K562 (cell line): ENCODE data around the gene STUB1. TPM values are rescaled to one million over a fixed set of nuclear protein-coding genes. Genes with fewer than 3 reads are reported as not detected.

Source experiments
- ATAC-seq: fragments of 200-7000 bp; cut with Tn5 transposase; 3 replicates; pipeline ENCODE4 v1.9.1; 2020; ENCODE audit warnings: moderate library complexity
- BruUV-seq: library from RNA; stranded (reverse); fragments of 400-500 nt; replicated peaks from 2 replicates; lab custom pipeline; 2021; lab: Mats Ljungman, UMichigan
- CTCF ChIA-PET: fragments of 300-600 bp; formaldehyde crosslinking; extraction: SDS; loops from one replicate; lab custom pipeline; 2021; ENCODE audit warnings: low intra/inter-chr PET ratio; lab: Yijun Ruan, JAX
- POLR2A ChIA-PET: fragments of 300-600, 350-650 bp; sonication (Branson Sonifier 250); formaldehyde crosslinking; extraction: SDS; loops from one replicate; lab custom pipeline; 2021; ENCODE audit warnings: antibody characterized with exemption, inconsistent platforms; lab: Yijun Ruan, JAX
- DNase-seq, 4 experiments: peaks; one replicate each; pipeline versions ENCODE4 v3.0.0 to v3.0.0-alpha.2; 2011 to 2018; ENCODE audit warnings: low spot score in 3 of 4, mixed read lengths in 3 of 4; ENCODE audit errors: extremely low read depth in 1 of 4
- FAIRE-seq: peaks from 2 replicates; lab custom pipeline; 2011; peaks lifted over from hg19 to GRCh38; lab: Jason Lieb, UNC
- H2AFZ ChIP-seq: 2 replicates; pipeline ENCODE4 v1.6.0; 2011; ENCODE audit warnings: low read depth, low read length, control low read depth, inconsistent platforms
- H3K27ac ChIP-seq: fragments of 200-600 bp; 3 replicates; pipeline ENCODE4 v1.8.0; 2011; ENCODE audit warnings: low read depth, mild to moderate bottlenecking, control low read depth, inconsistent platforms, low read length, moderate library complexity, mixed read lengths; ENCODE audit errors: extremely low read depth
- H3K27me3 ChIP-seq, 2 experiments: fragments of 300-600 bp in 1 of 2; 2 replicates in 1 of 2; 3 replicates in 1 of 2; pipeline versions ENCODE4 v1.6.0 to v1.8.0; 2011; ENCODE audit warnings: inconsistent platforms in 2 of 2, low read length in 2 of 2, mild to moderate bottlenecking in 1 of 2, mixed read lengths in 1 of 2, moderate library complexity in 1 of 2; ENCODE audit not compliant: control insufficient read depth in 2 of 2, insufficient read depth in 2 of 2
- H3K36me3 ChIP-seq: fragments of 300-600 bp; 3 replicates; pipeline ENCODE4 v1.8.0; 2011; ENCODE audit warnings: mild to moderate bottlenecking, low read length, inconsistent platforms; ENCODE audit not compliant: control insufficient read depth, insufficient read depth
- H3K4me1 ChIP-seq, 2 experiments: fragments of 200-600 bp in 1 of 2; replicated peaks in 1 of 2; 2 replicates in 1 of 2; 3 replicates in 1 of 2; pipeline versions ENCODE4 v1.5.1 to v1.8.0; 2011; ENCODE audit warnings: inconsistent platforms in 2 of 2, low read length in 2 of 2, mild to moderate bottlenecking in 1 of 2, mixed read lengths in 1 of 2, moderate library complexity in 1 of 2; ENCODE audit not compliant: control insufficient read depth in 2 of 2, insufficient read depth in 2 of 2
- H3K4me2 ChIP-seq: 2 replicates; pipeline ENCODE4 v1.6.1; 2011; ENCODE audit warnings: low read length, control low read depth, inconsistent platforms, mixed read lengths; ENCODE audit not compliant: insufficient read depth
- H3K4me3 ChIP-seq: fragments of 200-600 bp; sonication (generic), shearing (Covaris generic); 2 replicates; pipeline ENCODE4 v1.5.1; 2016; ENCODE audit warnings: control low read depth, inconsistent platforms
- H3K79me2 ChIP-seq: fragments of 200-600 bp; 3 replicates; pipeline ENCODE4 v1.8.0; 2011; ENCODE audit warnings: low read length, inconsistent platforms; ENCODE audit not compliant: control insufficient read depth, insufficient read depth
- H3K9ac ChIP-seq, 2 experiments: 2 replicates each; pipeline versions ENCODE4 v1.6.0 to v1.6.1; 2011; ENCODE audit warnings: low read depth in 2 of 2, low read length in 2 of 2, control low read depth in 1 of 2, inconsistent platforms in 1 of 2, mild to moderate bottlenecking in 1 of 2, mixed read lengths in 1 of 2; ENCODE audit not compliant: insufficient read depth in 1 of 2
- H3K9me1 ChIP-seq: one replicate; pipeline ENCODE4 v1.6.0; 2011; ENCODE audit warnings: inconsistent platforms, mild to moderate bottlenecking, low read length, moderate library complexity; ENCODE audit not compliant: control insufficient read depth, insufficient read depth
- H3K9me3 ChIP-seq: replicated peaks from 2 replicates; pipeline ENCODE4 v1.5.1; 2011; ENCODE audit warnings: low read depth, low read length, inconsistent platforms; ENCODE audit not compliant: control insufficient read depth, insufficient read depth
- H4K20me1 ChIP-seq: replicated peaks from 2 replicates; pipeline ENCODE4 v1.6.1; 2011; ENCODE audit warnings: low read length, inconsistent platforms, mixed read lengths; ENCODE audit not compliant: control insufficient read depth, insufficient read depth
- ARID2 ChIP-seq: fragments of 450-650 bp; IDR thresholded peaks from 2 replicates; pipeline ENCODE4 v1.6.1; 2017; ENCODE audit warnings: antibody characterized with exemption, mild to moderate bottlenecking
- CEBPG ChIP-seq, 3 experiments: fragments of 200-800 bp in 1 of 3; sonication (Bioruptor generic) in 1 of 3; sonication (generic) in 1 of 3; formaldehyde crosslinking in 1 of 3; IDR thresholded peaks in 2 of 3; conservative IDR thresholded peaks in 1 of 3; 2 replicates each; pipeline versions ENCODE4 v1.6.1 to v1.8.0; 2016 to 2022; ENCODE audit warnings: missing compliant biosample characterization in 2 of 3, missing genetic modification characterization in 2 of 3, mild to moderate bottlenecking in 1 of 3, missing genetic modification reagents in 1 of 3
- E2F5 ChIP-seq: sonication (generic); formaldehyde crosslinking; IDR thresholded peaks from 2 replicates; pipeline ENCODE4 v1.8.0; 2022; ENCODE audit warnings: mild to moderate bottlenecking, missing genetic modification reagents
- HMBOX1 ChIP-seq: sonication (generic); IDR thresholded peaks from 2 replicates; pipeline ENCODE4 v1.6.1; 2016
- KLF6 ChIP-seq: fragments of 250-450 bp; sonication (Bioruptor Pico); IDR thresholded peaks from 2 replicates; pipeline ENCODE4 v1.4.0; 2020; ENCODE audit warnings: mild to moderate bottlenecking, moderate library complexity, borderline replicate concordance
- POLR2G ChIP-seq: fragments of 200-400 bp; formaldehyde crosslinking; IDR thresholded peaks from 2 replicates; pipeline ENCODE4 v1.6.1; 2017; ENCODE audit warnings: low read depth, mild to moderate bottlenecking, antibody characterized with exemption, low read length, moderate library complexity
- RBFOX2 ChIP-seq: fragments of 200-400 bp; formaldehyde crosslinking; IDR thresholded peaks from 2 replicates; pipeline ENCODE4 v1.6.1; 2017; ENCODE audit warnings: low read depth, mild to moderate bottlenecking, low read length, moderate library complexity
- SUPT5H ChIP-seq: fragments of 450-650 bp; IDR thresholded peaks from 2 replicates; pipeline ENCODE4 v1.6.1; 2016
- WGBS: fragments of 100-300 bp; shearing (Covaris generic); methylation state at CpG from one replicate; pipeline ENCODE4 v1.1.6; 2016; ENCODE audit warnings: low coverage, mixed read lengths; ENCODE audit not compliant: insufficient coverage; ENCODE audit errors: missing lambda C conversion rate; 5-methylcytosine and 5-hydroxymethylcytosine counted together
- in situ Hi-C: fragments of 300-500 bp; cut with MboI; formaldehyde crosslinking; loops from 4 replicates; pipeline ENCODE4 v1.15.0; 2018; ENCODE audit warnings: inconsistent platforms, mixed read lengths
- intact Hi-C: fragments of 100-400 bp; cut with micrococcal nuclease; formaldehyde crosslinking; loops from 2 replicates; pipeline ENCODE4 v1.14.2; 2022
- polyA plus RNA-seq, 8 experiments: library from polyadenylated mRNA; depleted of rRNA in 4 of 8; stranded (reverse) in 5 of 8; unstranded in 3 of 8; fragments of >200 nt; fragmentation: Nextera tagmentation in 2 of 8; fragmentation: Illumina TruSeq in 1 of 8; extraction: Ambion mirVana in 2 of 8; extraction: Trizol in 1 of 8; gene quantifications; 2 replicates each; pipeline versions ENCODE4 v1.2.1 to v1.2.3, GENCODE V29; 2011 to 2014; ENCODE audit warnings: inconsistent platforms in 1 of 8, missing spikeins in 1 of 8
- total RNA-seq, 7 experiments: library from RNA; depleted of rRNA in 6 of 7; stranded (reverse); fragments of >200 nt in 6 of 7; fragmentation: Illumina TruSeq in 2 of 7; extraction: Trizol in 2 of 7; gene quantifications; 2 replicates each; pipeline versions ENCODE4 v1.2.1 to v1.2.3, GENCODE V29; 2011 to 2021; ENCODE audit warnings: low replicate concordance in 1 of 7
- TF ChIP-seq, protein P1 (sequence below): fragments of 250-450 bp; sonication (Bioruptor Pico); IDR thresholded peaks from 2 replicates; pipeline ENCODE4 v1.4.0; 2020

Gene STUB1
- total and polyA plus RNA-seq, 9 of the 15 experiments (the other 6 are each of a cell fraction or from before 2014, with no cell fraction given): 10.6 to 251 (median 152) TPM

DNA sequence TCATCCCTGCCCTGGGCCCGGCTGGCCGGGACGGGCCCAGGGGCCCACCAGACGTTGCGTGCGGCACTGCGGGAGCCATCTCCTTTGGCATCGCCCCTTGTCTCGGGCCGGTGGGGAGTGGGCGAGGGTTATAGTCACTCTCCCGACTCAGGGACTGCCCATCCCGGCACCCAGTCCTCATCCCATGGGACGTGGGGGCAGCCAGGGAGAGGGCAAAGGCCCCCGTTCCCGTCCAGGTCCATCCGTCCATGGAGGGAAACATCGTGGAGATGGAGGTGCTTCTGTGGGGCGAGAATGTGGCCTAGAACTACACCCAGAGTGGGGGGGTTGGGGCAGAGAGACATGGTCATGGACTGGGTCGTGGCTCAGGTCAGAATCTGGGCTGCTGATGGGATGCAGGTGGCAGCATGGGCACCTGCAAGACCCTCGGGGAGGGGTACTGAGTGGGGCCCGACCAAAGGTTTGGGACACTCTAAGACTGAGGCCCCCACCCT lies 33.5 kb upstream of the STUB1 start:
- Histone ChIP-seq H2AFZ (no peak overlapping the region), H3K4me2 (no peak overlapping the region), H3K36me3 (peaks cover 51% of the 10 kb centered on the region; the same call in 2 of the 3 replicates), H4K20me1 (no peaks in the 10 kb centered on the region), H3K9me1 (no peaks in the 10 kb centered on the region), H3K9me3 (no peaks in the 10 kb centered on the region), H3K4me3 (no peak overlapping the region), H3K9ac (peak overlapping the region in 1 of 2 experiments; percentile 26; a peak in 1 of 4 replicates), H3K79me2 (peaks cover 45% of the 10 kb centered on the region), H3K4me1 (peaks cover 4 to 88% of the 10 kb centered on the region in 2 experiments; a peak in 3 of 5 replicates), H3K27me3 (no peaks in the 10 kb centered on the region), H3K27ac (no peak overlapping the region)
- ChIA-PET CTCF (no interaction called here), POLR2A (no interaction called here)
- intact Hi-C loops: no loop called here
- ATAC-seq (no peak), FAIRE-seq (no peak), DNase-seq (no peak)
- in situ Hi-C loops: no loop called here
- TF ChIP-seq POLR2G (peak; percentile 5), E2F5 (CRISPR knock-in tag) (no peak), RBFOX2 (0 out of 2 replicates have a peak, but pooled peaks have one; percentile 13), CEBPG (CRISPR knock-in tag; IDR thresholded peaks at IDR 0.05) (no peak), CEBPG (tag; conservative IDR thresholded peaks at IDR 0.05 in 1 of 2, IDR thresholded peaks at IDR 0.05 in 1 of 2) (no peak), SUPT5H (0 out of 2 replicates have a peak, but pooled peaks have one; percentile 16), HMBOX1 (no peak), ARID2 (no peak), KLF6 (CRISPR knock-in tag) (no peak)
- TF ChIP-seq, protein P1, sequence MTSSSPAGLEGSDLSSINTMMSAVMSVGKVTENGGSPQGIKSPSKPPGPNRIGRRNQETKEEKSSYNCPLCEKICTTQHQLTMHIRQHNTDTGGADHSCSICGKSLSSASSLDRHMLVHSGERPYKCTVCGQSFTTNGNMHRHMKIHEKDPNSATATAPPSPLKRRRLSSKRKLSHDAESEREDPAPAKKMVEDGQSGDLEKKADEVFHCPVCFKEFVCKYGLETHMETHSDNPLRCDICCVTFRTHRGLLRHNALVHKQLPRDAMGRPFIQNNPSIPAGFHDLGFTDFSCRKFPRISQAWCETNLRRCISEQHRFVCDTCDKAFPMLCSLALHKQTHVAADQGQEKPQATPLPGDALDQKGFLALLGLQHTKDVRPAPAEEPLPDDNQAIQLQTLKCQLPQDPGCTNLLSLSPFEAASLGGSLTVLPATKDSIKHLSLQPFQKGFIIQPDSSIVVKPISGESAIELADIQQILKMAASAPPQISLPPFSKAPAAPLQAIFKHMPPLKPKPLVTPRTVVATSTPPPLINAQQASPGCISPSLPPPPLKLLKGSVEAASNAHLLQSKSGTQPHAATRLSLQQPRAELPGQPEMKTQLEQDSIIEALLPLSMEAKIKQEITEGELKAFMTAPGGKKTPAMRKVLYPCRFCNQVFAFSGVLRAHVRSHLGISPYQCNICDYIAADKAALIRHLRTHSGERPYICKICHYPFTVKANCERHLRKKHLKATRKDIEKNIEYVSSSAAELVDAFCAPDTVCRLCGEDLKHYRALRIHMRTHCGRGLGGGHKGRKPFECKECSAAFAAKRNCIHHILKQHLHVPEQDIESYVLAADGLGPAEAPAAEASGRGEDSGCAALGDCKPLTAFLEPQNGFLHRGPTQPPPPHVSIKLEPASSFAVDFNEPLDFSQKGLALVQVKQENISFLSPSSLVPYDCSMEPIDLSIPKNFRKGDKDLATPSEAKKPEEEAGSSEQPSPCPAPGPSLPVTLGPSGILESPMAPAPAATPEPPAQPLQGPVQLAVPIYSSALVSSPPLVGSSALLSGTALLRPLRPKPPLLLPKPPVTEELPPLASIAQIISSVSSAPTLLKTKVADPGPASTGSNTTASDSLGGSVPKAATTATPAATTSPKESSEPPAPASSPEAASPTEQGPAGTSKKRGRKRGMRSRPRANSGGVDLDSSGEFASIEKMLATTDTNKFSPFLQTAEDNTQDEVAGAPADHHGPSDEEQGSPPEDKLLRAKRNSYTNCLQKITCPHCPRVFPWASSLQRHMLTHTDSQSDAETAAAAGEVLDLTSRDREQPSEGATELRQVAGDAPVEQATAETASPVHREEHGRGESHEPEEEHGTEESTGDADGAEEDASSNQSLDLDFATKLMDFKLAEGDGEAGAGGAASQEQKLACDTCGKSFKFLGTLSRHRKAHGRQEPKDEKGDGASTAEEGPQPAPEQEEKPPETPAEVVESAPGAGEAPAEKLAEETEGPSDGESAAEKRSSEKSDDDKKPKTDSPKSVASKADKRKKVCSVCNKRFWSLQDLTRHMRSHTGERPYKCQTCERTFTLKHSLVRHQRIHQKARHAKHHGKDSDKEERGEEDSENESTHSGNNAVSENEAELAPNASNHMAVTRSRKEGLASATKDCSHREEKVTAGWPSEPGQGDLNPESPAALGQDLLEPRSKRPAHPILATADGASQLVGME (CRISPR knock-in tag): no peak
- WGBS: 90% methylated on average over 17 of the region's 22 CpGs
- no TSS peak for BruUV-seq
